Naive thymus-derived CD4-positive, alpha-beta T cell (primary cell): ENCODE results near the gene GALNT2. TPM values are rescaled to one million over a fixed set of nuclear protein-coding genes. Genes with fewer than 3 reads are reported as not detected.

Experiments
- ATAC-seq: fragments of 150-1000 bp; cut with Tn5 transposase; 2 replicates; pipeline ENCODE4 v1.10.0; 2021; ENCODE audit warnings: mild to moderate bottlenecking, moderate library complexity
- CTCF ChIA-PET: fragments of 350-600 bp; sonication (Branson Sonifier 250); formaldehyde crosslinking; loops from one replicate; lab custom pipeline; 2021; ENCODE audit warnings: antibody characterized with exemption; lab: Charles Lee
- POLR2A ChIA-PET: fragments of 350-600 bp; sonication (Branson Sonifier 250); formaldehyde crosslinking; loops from one replicate; lab custom pipeline; 2021; ENCODE audit warnings: antibody characterized with exemption, inconsistent platforms; lab: Charles Lee
- DNase-seq, 9 donors: peaks; one replicate each; pipeline versions ENCODE4 v3.0.0 to v3.0.0-alpha.2; 2020 to 2022; ENCODE audit warnings: mixed read lengths in 1 of 9
- H3K27ac ChIP-seq: one replicate; pipeline ENCODE4 v1.7.0; 2013; ENCODE audit warnings: mild to moderate bottlenecking, low read depth, low read length, moderate library complexity
- H3K27me3 ChIP-seq, 2 donors: one replicate each; pipeline ENCODE4 v1.7.0; 2013; ENCODE audit warnings: low read length in 2 of 2, mild to moderate bottlenecking in 2 of 2, moderate library complexity in 2 of 2; ENCODE audit not compliant: control insufficient read depth in 2 of 2, insufficient read depth in 2 of 2
- H3K36me3 ChIP-seq, 3 experiments: 1 replicate in 2 of 3; 2 replicates in 1 of 3; pipeline ENCODE4 v1.7.0; 2013; ENCODE audit warnings: low read length in 3 of 3, mild to moderate bottlenecking in 3 of 3, moderate library complexity in 1 of 3; ENCODE audit not compliant: insufficient read depth in 3 of 3, control insufficient read depth in 2 of 3
- H3K4me1 ChIP-seq, 2 donors: one replicate each; pipeline ENCODE4 v1.7.0; 2013; ENCODE audit warnings: low read length in 2 of 2, mild to moderate bottlenecking in 2 of 2, moderate library complexity in 1 of 2; ENCODE audit not compliant: control insufficient read depth in 2 of 2, insufficient read depth in 2 of 2
- H3K4me3 ChIP-seq: 2 replicates; pipeline ENCODE4 v1.7.0; 2013; ENCODE audit warnings: mild to moderate bottlenecking, low read length
- H3K9me3 ChIP-seq, 3 experiments: 1 replicate in 2 of 3; 2 replicates in 1 of 3; pipeline ENCODE4 v1.7.0; 2013; ENCODE audit warnings: low read length in 3 of 3; ENCODE audit not compliant: control insufficient read depth in 2 of 3
- H3K27ac Mint-ChIP-seq, 9 donors: one replicate each; pipeline ENCODE4 v1.8.0; 2020 to 2022; ENCODE audit warnings: mixed read lengths in 9 of 9, mild to moderate bottlenecking in 8 of 9, moderate library complexity in 5 of 9, inconsistent platforms in 2 of 9
- H3K27me3 Mint-ChIP-seq, 5 donors: one replicate each; pipeline ENCODE4 v1.8.0; 2021 to 2022; ENCODE audit warnings: mixed read lengths in 5 of 5, mild to moderate bottlenecking in 1 of 5
- H3K36me3 Mint-ChIP-seq, 5 donors: one replicate each; pipeline ENCODE4 v1.8.0; 2020 to 2022; ENCODE audit warnings: mixed read lengths in 5 of 5, mild to moderate bottlenecking in 3 of 5, inconsistent platforms in 1 of 5
- H3K4me1 Mint-ChIP-seq, 7 donors: one replicate each; pipeline ENCODE4 v1.8.0; 2020 to 2022; ENCODE audit warnings: mixed read lengths in 7 of 7, mild to moderate bottlenecking in 3 of 7, inconsistent platforms in 1 of 7
- H3K4me3 Mint-ChIP-seq, 10 donors: one replicate each; pipeline ENCODE4 v1.8.0; 2020 to 2022; ENCODE audit warnings: mild to moderate bottlenecking in 10 of 10, mixed read lengths in 10 of 10, moderate library complexity in 6 of 10, inconsistent platforms in 2 of 10
- H3K9me3 Mint-ChIP-seq, 11 donors: one replicate each; pipeline ENCODE4 v1.8.0; 2020 to 2022; ENCODE audit warnings: mixed read lengths in 11 of 11, mild to moderate bottlenecking in 4 of 11, inconsistent platforms in 1 of 11, moderate library complexity in 1 of 11
- intact Hi-C, 2 donors: fragments of 100-400 bp; cut with micrococcal nuclease; formaldehyde crosslinking; loops; one replicate each; pipeline ENCODE4 v1.15.1; 2023
- polyA plus RNA-seq, 2 donors: library from polyadenylated mRNA; unstranded; fragments of 300-500 nt; fragmentation: Illumina TruSeq; gene quantifications; one replicate each; pipeline ENCODE4 v1.2.3, GENCODE V29; 2021
- total RNA-seq, 6 experiments: library from RNA in 5 of 6; stranded (reverse) in 5 of 6; gene quantifications; 1 replicate in 5 of 6; 2 replicates in 1 of 6; pipeline ENCODE4 v1.2.3 and lab custom pipeline; 2021 to 2026

GALNT2 gene
- total and polyA plus RNA-seq, 7 experiments from 2014 or later = 12.0 to 32.7 (median 23.3) TPM

DNA sequence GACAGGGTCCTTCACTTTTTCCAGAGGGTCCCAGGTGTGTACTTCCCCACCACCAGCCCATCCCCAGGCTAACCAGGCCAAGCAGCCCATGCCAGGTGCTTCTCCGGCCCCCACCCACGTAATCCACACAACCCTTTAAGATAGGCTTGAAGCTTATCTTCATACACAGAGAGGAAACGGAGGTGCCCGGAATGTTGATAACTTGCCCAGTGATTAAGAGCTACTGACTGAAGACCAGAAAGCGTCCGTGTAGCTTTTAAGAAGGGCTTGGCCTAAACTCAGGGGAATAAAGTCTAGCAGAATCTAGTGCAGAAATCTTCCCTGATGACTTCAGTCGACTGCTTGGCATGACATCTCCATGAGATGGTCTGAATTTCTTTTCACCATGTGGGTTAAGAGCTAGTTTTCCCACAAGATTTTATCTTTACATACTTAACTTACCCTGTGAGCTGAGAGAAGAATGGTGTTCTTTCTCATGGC is 138.7 kb downstream of the GALNT2 start:
- Mint-ChIP-seq H3K27ac (no peak overlapping the region), H3K9me3 (no peaks in the 10 kb centered on the region), H3K4me1 (peaks cover 9 to 43% (median 15%) of the 10 kb centered on the region in 7 donors), H3K4me3 (no peak overlapping the region), H3K36me3 (peaks cover 11 to 58% (median 23%) of the 10 kb centered on the region in 5 donors), H3K27me3 (no peaks in the 10 kb centered on the region)
- DNase-seq (no peak), ATAC-seq (no peak)
- POLR2A ChIA-PET = no interaction called here
- intact Hi-C loops = loop anchor here in 1 of 2 donors (10.0 kb wide), 1 partner anchor 109 kb away; no protein-coding TSS in a partner anchor
- CTCF ChIA-PET = no interaction called here
- Histone ChIP-seq H3K27ac (no peak overlapping the region), H3K4me1 (no peaks in the 10 kb centered on the region), H3K4me3 (no peak overlapping the region), H3K9me3 (no peaks in the 10 kb centered on the region), H3K27me3 (no peaks in the 10 kb centered on the region), H3K36me3 (peaks cover 0 to 33% (median 10%) of the 10 kb centered on the region in 3 experiments)

DNA sequence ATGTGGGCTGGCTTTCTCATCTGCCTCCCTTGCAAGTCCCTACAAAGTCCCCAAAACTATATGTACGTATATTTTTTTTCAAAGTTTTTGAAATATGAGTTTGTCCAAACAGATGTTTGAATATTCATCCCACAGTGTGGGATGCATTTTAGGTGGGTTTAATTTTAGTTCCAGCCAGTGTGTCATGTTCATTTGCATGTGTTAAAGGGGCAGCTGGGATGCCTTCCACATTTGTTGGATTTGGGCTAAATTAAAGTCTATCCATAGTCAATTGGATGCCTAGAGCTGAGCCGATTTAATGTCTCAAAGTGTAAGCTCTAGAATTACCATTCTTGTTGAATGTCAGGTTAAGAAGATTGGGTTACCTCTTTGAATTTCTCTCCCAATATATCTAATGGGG is 139.2 kb downstream of the GALNT2 start:
- no peak overlapping the region for H3K27ac ChIP-seq
- H3K4me3 ChIP-seq = no peak overlapping the region
- no peak for DNase-seq
- H3K27ac Mint-ChIP-seq = no peak overlapping the region
- H3K9me3 ChIP-seq = no peaks in the 10 kb centered on the region
- ATAC-seq = no peak
- no peaks in the 10 kb centered on the region for H3K4me1 ChIP-seq
- no peaks in the 10 kb centered on the region for H3K27me3 ChIP-seq
- peaks cover 10 to 43% (median 15%) of the 10 kb centered on the region in 7 donors for H3K4me1 Mint-ChIP-seq
- H3K36me3 Mint-ChIP-seq = peaks cover 10 to 59% (median 23%) of the 10 kb centered on the region in 5 donors
- H3K36me3 ChIP-seq = peaks cover 0 to 33% (median 10%) of the 10 kb centered on the region in 3 experiments
- ChIA-PET CTCF (no interaction called here), POLR2A (no interaction called here)
- intact Hi-C loops = loop anchor here in 1 of 2 donors (10.0 kb wide), 1 partner anchor 109 kb away; no protein-coding TSS in a partner anchor
- no peaks in the 10 kb centered on the region for H3K27me3 Mint-ChIP-seq
- H3K9me3 Mint-ChIP-seq = no peaks in the 10 kb centered on the region
- H3K4me3 Mint-ChIP-seq = no peak overlapping the region

DNA sequence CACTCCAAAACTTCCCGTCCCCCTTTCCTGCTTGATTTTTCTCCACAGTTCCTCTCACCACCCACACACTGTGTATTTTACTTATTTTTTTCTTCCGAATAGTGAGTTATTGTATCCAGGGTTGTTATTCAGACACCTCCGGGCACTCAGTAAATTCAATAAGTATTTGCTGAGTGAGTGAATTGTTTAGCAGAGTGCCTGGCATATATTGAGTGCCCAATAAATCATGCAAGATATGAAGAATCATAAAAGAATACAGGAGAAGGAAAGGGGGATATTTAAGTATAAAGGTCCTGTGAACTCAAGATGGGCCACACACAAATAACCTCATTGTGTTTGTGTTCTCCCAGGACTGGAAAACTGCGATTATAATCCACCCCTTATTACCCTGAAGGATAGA is 139.9 kb downstream of the GALNT2 start:
- DNase-seq (no peak), ATAC-seq (no peak)
- H3K27ac ChIP-seq = no peak overlapping the region
- Mint-ChIP-seq H3K9me3 (no peaks in the 10 kb centered on the region), H3K4me1 (peaks cover 14 to 47% (median 19%) of the 10 kb centered on the region in 7 donors), H3K27ac (no peak overlapping the region), H3K4me3 (no peak overlapping the region), H3K27me3 (no peaks in the 10 kb centered on the region), H3K36me3 (peaks cover 10 to 58% (median 23%) of the 10 kb centered on the region in 5 donors)
- ChIA-PET POLR2A (no interaction called here), CTCF (no interaction called here)
- no peaks in the 10 kb centered on the region for H3K9me3 ChIP-seq
- no peak overlapping the region for H3K4me3 ChIP-seq
- H3K27me3 ChIP-seq = no peaks in the 10 kb centered on the region
- intact Hi-C loops = loop anchor here in 1 of 2 donors (10.0 kb wide), 1 partner anchor 108 kb away; no protein-coding TSS in a partner anchor
- H3K4me1 ChIP-seq = no peaks in the 10 kb centered on the region
- H3K36me3 ChIP-seq = peaks cover 0 to 29% (median 10%) of the 10 kb centered on the region in 3 experiments

DNA sequence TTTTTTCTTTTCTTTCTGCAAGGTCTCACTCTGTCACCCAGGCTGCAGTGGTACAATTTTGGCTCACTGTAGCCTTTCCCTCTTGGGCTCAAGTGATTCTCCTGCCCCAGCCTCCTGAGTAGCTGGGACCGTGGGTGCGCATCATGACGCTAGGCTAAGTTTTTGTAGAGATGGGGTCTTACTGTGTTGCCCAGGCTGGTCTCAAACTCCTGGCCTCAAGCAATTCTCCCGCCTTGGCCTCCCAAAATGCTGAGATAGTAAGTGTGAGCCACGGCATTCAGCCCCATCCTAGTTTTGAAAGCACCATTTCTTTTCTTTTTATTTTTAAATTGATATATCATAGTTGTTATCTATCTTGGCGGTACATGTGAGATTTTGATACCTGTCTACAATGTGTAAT is 140.6 kb downstream of the GALNT2 start:
- POLR2A ChIA-PET = no interaction called here
- no peaks in the 10 kb centered on the region for H3K9me3 Mint-ChIP-seq
- ATAC-seq (no peak), DNase-seq (no peak)
- peaks cover 6 to 61% (median 21%) of the 10 kb centered on the region in 5 donors for H3K36me3 Mint-ChIP-seq
- no peak overlapping the region for H3K4me3 Mint-ChIP-seq
- CTCF ChIA-PET = no interaction called here
- Histone ChIP-seq H3K4me1 (no peaks in the 10 kb centered on the region), H3K36me3 (peaks cover 0 to 29% (median 10%) of the 10 kb centered on the region in 3 experiments), H3K27me3 (no peaks in the 10 kb centered on the region), H3K9me3 (no peaks in the 10 kb centered on the region), H3K4me3 (no peak overlapping the region), H3K27ac (no peak overlapping the region)
- H3K27ac Mint-ChIP-seq = peak overlapping the region in 1 of 9 donors; percentile 67
- intact Hi-C loops = loop anchor here in 1 of 2 donors (10.0 kb wide), 1 partner anchor 107 kb away; no protein-coding TSS in a partner anchor
- no peaks in the 10 kb centered on the region for H3K27me3 Mint-ChIP-seq
- peaks cover 19 to 48% (median 25%) of the 10 kb centered on the region in 7 donors for H3K4me1 Mint-ChIP-seq

DNA sequence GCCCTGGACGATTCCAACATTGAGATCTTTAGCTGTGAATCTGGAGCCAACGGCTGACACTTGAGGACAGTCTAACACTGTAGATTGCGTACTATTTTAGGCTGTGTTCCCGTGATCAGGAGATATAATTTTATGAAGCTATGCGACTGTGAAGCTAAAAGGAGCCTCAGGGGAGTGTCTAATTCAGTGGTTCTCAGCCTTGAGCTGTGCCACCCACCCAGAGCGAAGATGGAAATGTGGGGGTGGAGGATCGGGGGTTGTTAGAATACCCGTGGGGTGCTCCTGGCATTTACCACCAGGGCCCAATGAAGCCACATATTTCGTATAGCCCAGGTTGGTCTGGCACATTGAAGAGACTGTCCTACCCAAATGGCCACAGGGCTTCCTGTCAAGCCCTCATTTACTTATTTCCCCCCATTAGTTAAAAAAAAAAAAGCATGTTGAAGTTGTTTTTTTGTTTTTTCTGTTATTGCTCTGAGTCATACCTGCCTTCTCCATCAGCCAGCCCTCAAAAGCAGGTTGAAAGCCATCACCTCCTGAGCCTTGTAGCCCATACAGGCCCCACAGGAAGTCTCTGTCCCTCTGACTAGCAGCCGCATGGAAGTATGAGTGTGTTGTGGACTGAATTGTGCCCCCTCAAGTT is 141.7 kb downstream of the GALNT2 start:
- CTCF ChIA-PET = no interaction called here
- H3K4me1 ChIP-seq = no peaks in the 10 kb centered on the region
- DNase-seq = peak in 1 of 9 donors; percentile 61
- POLR2A ChIA-PET = no interaction called here
- H3K4me3 Mint-ChIP-seq = peak overlapping the region in 1 of 10 donors; percentile 72
- H3K36me3 Mint-ChIP-seq = peaks cover 0 to 57% (median 19%) of the 10 kb centered on the region in 5 donors
- no peaks in the 10 kb centered on the region for H3K27me3 Mint-ChIP-seq
- no peak overlapping the region for H3K4me3 ChIP-seq
- no peaks in the 10 kb centered on the region for H3K27me3 ChIP-seq
- H3K9me3 ChIP-seq = no peaks in the 10 kb centered on the region
- H3K27ac ChIP-seq = no peak overlapping the region
- peak overlapping the region in 8 of 9 donors; percentile 1 to 88 (median 30) for H3K27ac Mint-ChIP-seq
- peaks cover 0 to 20% (median 3%) of the 10 kb centered on the region in 3 experiments for H3K36me3 ChIP-seq
- H3K4me1 Mint-ChIP-seq = peaks cover 24 to 54% (median 37%) of the 10 kb centered on the region in 7 donors
- intact Hi-C loops = loop anchor here in 1 of 2 donors (10.0 kb wide), 1 partner anchor 106 kb away; no protein-coding TSS in a partner anchor
- ATAC-seq = peak; percentile 58
- H3K9me3 Mint-ChIP-seq = peaks cover 0 to 4% (median 0%) of the 10 kb centered on the region in 11 donors

DNA sequence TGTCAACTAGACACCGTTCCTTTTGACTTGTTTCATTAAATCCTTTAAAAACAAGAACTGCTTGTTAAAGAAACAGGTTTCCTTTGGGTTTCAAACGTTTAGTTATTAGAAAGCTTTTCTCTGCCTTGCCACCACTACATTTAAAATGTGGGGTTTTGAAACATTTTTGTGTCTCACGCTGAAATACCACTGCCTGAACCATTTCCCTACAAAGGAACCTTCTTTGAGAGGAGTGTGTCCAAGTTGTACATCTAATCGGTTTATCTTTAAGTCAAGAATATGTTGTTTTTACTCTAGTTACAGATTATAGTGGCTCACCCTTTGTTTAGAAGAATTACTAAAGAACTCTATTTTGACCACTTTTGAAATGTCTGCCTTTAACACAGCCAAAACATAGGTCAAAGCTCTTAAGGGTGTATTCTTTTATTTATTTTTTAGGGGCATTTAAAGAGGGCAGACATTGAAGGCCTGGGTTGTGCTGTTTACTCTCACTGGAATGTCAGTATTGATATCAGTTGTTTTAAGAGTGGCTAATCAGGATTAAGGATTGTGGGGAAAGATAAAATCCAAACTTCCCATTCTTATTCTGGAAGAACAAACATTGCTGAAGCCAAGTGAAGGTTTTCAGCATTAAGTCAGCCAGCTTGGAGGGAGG is 143.4 kb downstream of the GALNT2 start:
- no peak for ATAC-seq
- no peaks in the 10 kb centered on the region for H3K9me3 ChIP-seq
- POLR2A ChIA-PET = interaction anchor here (0.6 kb wide), 1 partner anchor 33 kb away, joined by 3 read pairs; no protein-coding TSS in a partner anchor
- no peak for DNase-seq
- Mint-ChIP-seq H3K9me3 (peaks cover 0 to 4% (median 0%) of the 10 kb centered on the region in 11 donors), H3K36me3 (peaks cover 0 to 54% (median 12%) of the 10 kb centered on the region in 5 donors), H3K4me3 (no peak overlapping the region), H3K27ac (peak overlapping the region in 3 of 9 donors; percentile 42 to 71 (median 42)), H3K27me3 (no peaks in the 10 kb centered on the region), H3K4me1 (peaks cover 24 to 57% (median 45%) of the 10 kb centered on the region in 7 donors)
- no peaks in the 10 kb centered on the region for H3K27me3 ChIP-seq
- CTCF ChIA-PET = no interaction called here
- H3K4me1 ChIP-seq = no peaks in the 10 kb centered on the region
- intact Hi-C loops = no loop called here
- H3K4me3 ChIP-seq = no peak overlapping the region
- no peak overlapping the region for H3K27ac ChIP-seq
- peaks cover 0 to 6% (median 0%) of the 10 kb centered on the region in 3 experiments for H3K36me3 ChIP-seq
